RWPE1 (cell line): ENCODE results near the gene APOL3.
A peak's percentile ranks its signal among the peaks of the same experiment; 100 is the strongest.
"Not testable (repeated sequence)": the region's sequence is repeated elsewhere in the genome, so short reads cannot be mapped to it uniquely, and the experiment has no call there.

Experiments used
- CTCF ChIA-PET: fragments of 350-600 bp; sonication (Branson Sonifier 250); formaldehyde crosslinking; extraction: SDS; loops from one replicate; lab custom pipeline; 2021; lab: Yijun Ruan, JAX
- POLR2A ChIA-PET: fragments of 400-600 bp; formaldehyde crosslinking; extraction: SDS; loops from one replicate; lab custom pipeline; 2020; ENCODE audit warnings: antibody characterized with exemption; ENCODE audit not compliant: low non-redundant PET; lab: Yijun Ruan, JAX
- DNase-seq: peaks from one replicate; pipeline ENCODE4 v3.0.0; 2012; ENCODE audit warnings: low spot score
- H3K27ac ChIP-seq: fragments of 450-650 bp; 2 replicates; pipeline ENCODE4 v1.5.1; 2017
- CTCF ChIP-seq: fragments of 450-650 bp; conservative IDR thresholded peaks from 2 replicates; pipeline ENCODE4 v1.5.1; 2017; ENCODE audit warnings: low read depth, mild to moderate bottlenecking

The APOL3 gene

GRCh38 chr22:36123673-36124630 is 36.6 kb downstream of the APOL3 start:
- TF ChIP-seq CTCF, result peak; percentile 97
- H3K27ac ChIP-seq, result peak overlapping the region; percentile 72
- DNase-seq, result peak; percentile 79
- ChIA-PET CTCF (interaction anchor here (0.6 to 1.4 kb wide), 11 partner anchors 9 to 492 kb away, joined by 3 to 12 read pairs (median 3); no protein-coding TSS in a partner anchor), POLR2A (no interaction called here)

- DNase-seq, H3K27ac ChIP-seq, POLR2A ChIA-PET: not testable (repeated sequence)
- CTCF ChIA-PET, result interaction anchor here (0.6 to 0.7 kb wide), 2 partner anchors 94 to 103 kb away, joined by 3 read pairs; no protein-coding TSS in a partner anchor
Observed at GRCh38 chr22:36120621-36121351, 39.8 kb downstream of the APOL3 start.

GRCh38 chr22:36117053-36117554 is 43.5 kb downstream of the APOL3 start:
- TF ChIP-seq CTCF, result no peak
- no peak for DNase-seq
- H3K27ac ChIP-seq, result no peak overlapping the region
- POLR2A ChIA-PET, result no interaction called here
- CTCF ChIA-PET, result interaction anchor here (0.5 to 0.9 kb wide), 3 partner anchors 59 to 749 kb away, joined by 3 to 6 read pairs (median 3); no protein-coding TSS in a partner anchor

- no peak for TF ChIP-seq CTCF
- ChIA-PET CTCF (interaction anchor here (0.6 to 2.8 kb wide), 2 partner anchors 8 to 152 kb away, joined by 3 to 12 read pairs; no protein-coding TSS in a partner anchor), POLR2A (no interaction called here)
- H3K27ac ChIP-seq, result no peak overlapping the region
- no peak for DNase-seq
Observed at GRCh38 chr22:36116127-36116526, 44.4 kb downstream of the APOL3 start.

- DNase-seq, result no peak
- CTCF ChIA-PET, result interaction anchor here (0.6 kb wide), 1 partner anchor 212 kb away, joined by 3 read pairs; no protein-coding TSS in a partner anchor
- POLR2A ChIA-PET, result no interaction called here
- no peak overlapping the region for H3K27ac ChIP-seq
- TF ChIP-seq CTCF, result no peak
Observed at GRCh38 chr22:36113121-36113520, 47.4 kb downstream of the APOL3 start.

- no peak for TF ChIP-seq CTCF
- POLR2A ChIA-PET, result no interaction called here
- CTCF ChIA-PET, result interaction anchor here (0.9 kb wide), 1 partner anchor 45 kb away, joined by 3 read pairs; no protein-coding TSS in a partner anchor
Observed at GRCh38 chr22:36111316-36111715, 49.2 kb downstream of the APOL3 start.

More at GRCh38 chr22:36111316-36111715, 49.2 kb downstream of the APOL3 start:
- no peak for DNase-seq
- H3K27ac ChIP-seq, result no peak overlapping the region
